HEK293T (cell line): Measurements from ENCODE around the gene MPRIP.

Source experiments
- ARNT ChIP-seq: fragments of 450-650 bp; IDR thresholded peaks from 2 replicates; pipeline ENCODE4 v1.6.1; 2017; ENCODE audit warnings: mild to moderate bottlenecking
- BHLHE40 ChIP-seq: fragments of 450-650 bp; IDR thresholded peaks from 2 replicates; pipeline ENCODE4 v1.6.1; 2016; ENCODE audit warnings: mild to moderate bottlenecking, moderate library complexity, borderline replicate concordance
- ELF4 ChIP-seq: fragments of 450-650 bp; IDR thresholded peaks from 2 replicates; pipeline ENCODE4 v1.6.1; 2017; ENCODE audit warnings: antibody characterized with exemption
- FOXA1 ChIP-seq: fragments of 450-650 bp; IDR thresholded peaks from 2 replicates; pipeline ENCODE4 v1.6.1; 2016; ENCODE audit warnings: mild to moderate bottlenecking
- FOXK2 ChIP-seq: fragments of 450-650 bp; IDR thresholded peaks from 2 replicates; pipeline ENCODE4 v1.6.1; 2016; ENCODE audit warnings: mild to moderate bottlenecking
- FOXM1 ChIP-seq: fragments of 450-650 bp; IDR thresholded peaks from 2 replicates; pipeline ENCODE4 v1.6.1; 2017; ENCODE audit warnings: mild to moderate bottlenecking, borderline replicate concordance
- HDGF ChIP-seq: fragments of 450-650 bp; IDR thresholded peaks from 2 replicates; pipeline ENCODE4 v1.6.1; 2017; ENCODE audit warnings: antibody characterized with exemption, borderline replicate concordance
- L3MBTL2 ChIP-seq: fragments of 450-650 bp; conservative IDR thresholded peaks from 2 replicates; pipeline ENCODE4 v1.6.1; 2016; ENCODE audit warnings: mild to moderate bottlenecking
- NFRKB ChIP-seq: fragments of 450-650 bp; IDR thresholded peaks from 2 replicates; pipeline ENCODE4 v1.6.1; 2016; ENCODE audit warnings: mild to moderate bottlenecking, moderate library complexity
- PKNOX1 ChIP-seq: fragments of 450-650 bp; IDR thresholded peaks from 2 replicates; pipeline ENCODE4 v1.6.1; 2016
- SP1 ChIP-seq: fragments of 450-650 bp; IDR thresholded peaks from 2 replicates; pipeline ENCODE4 v1.6.1; 2017
- SUZ12 ChIP-seq: fragments of 450-650 bp; IDR thresholded peaks from 2 replicates; pipeline ENCODE4 v1.6.1; 2016; ENCODE audit warnings: mild to moderate bottlenecking
- TARDBP ChIP-seq: fragments of 450-650 bp; IDR thresholded peaks from 2 replicates; pipeline ENCODE4 v1.6.1; 2016
- ZNF384 ChIP-seq: fragments of 450-650 bp; IDR thresholded peaks from 2 replicates; pipeline ENCODE4 v1.6.1; 2016

- TF ChIP-seq L3MBTL2 = no peak
- no peak for TF ChIP-seq NFRKB
- TF ChIP-seq SP1 = no peak
- no peak for TF ChIP-seq ZNF384
- TF ChIP-seq FOXK2 = no peak
- no peak for TF ChIP-seq PKNOX1
- TF ChIP-seq ELF4 = no peak
- no peak for TF ChIP-seq TARDBP
- TF ChIP-seq SUZ12 = no peak
- no peak for TF ChIP-seq FOXM1
- no peak for TF ChIP-seq ARNT
- no peak for TF ChIP-seq BHLHE40
- TF ChIP-seq FOXA1 = no peak
- no peak for TF ChIP-seq HDGF
Observed at GRCh38 chr17:17118399-17118798, 76.1 kb downstream of the MPRIP start.
